GM21529 (cell line): ENCODE data around the gene COL23A1.

ENCODE experiments used
- ATAC-seq: cut with Tn5 transposase; IDR thresholded peaks from one replicate; pipeline ENCODE4 v1.9.1; 2021; ENCODE audit not compliant: unreplicated experiment

Gene COL23A1

GRCh38 chr5:178191661-178192060, 398.5 kb downstream of the COL23A1 start:
- ATAC-seq: no peak

- ATAC-seq: no peak
Measured at GRCh38 chr5:178189433-178189832, 400.8 kb downstream of the COL23A1 start.
